Activated naive CD4-positive, alpha-beta T cell treated with anti-CD3 and anti-CD28 coated beads, Interleukin-2, amount 50 U/mL, for 72 hours (primary cell): ENCODE data around the gene GALNT1. TPM values are rescaled to one million over a fixed set of nuclear protein-coding genes. Genes with fewer than 3 reads are reported as not detected.

Experiments
- ATAC-seq, 2 donors: fragments of 150-1000 bp; cut with Tn5 transposase; 2 replicates each; pipeline ENCODE4 v1.10.0; 2021; ENCODE audit warnings: mild to moderate bottlenecking in 2 of 2, moderate library complexity in 2 of 2
- DNase-seq, 2 donors: peaks; one replicate each; pipeline ENCODE4 v3.0.0; 2021 to 2022; ENCODE audit warnings: low spot score in 2 of 2
- H3K27ac Mint-ChIP-seq, 2 donors: one replicate each; pipeline ENCODE4 v1.8.0; 2022; ENCODE audit warnings: mild to moderate bottlenecking in 2 of 2, mixed read lengths in 2 of 2
- H3K36me3 Mint-ChIP-seq, 2 donors: one replicate each; pipeline ENCODE4 v1.8.0; 2022; ENCODE audit warnings: mixed read lengths in 2 of 2
- H3K9me3 Mint-ChIP-seq, 2 donors: one replicate each; pipeline ENCODE4 v1.8.0; 2022; ENCODE audit warnings: mixed read lengths in 2 of 2
- total RNA-seq, 2 donors: library from RNA; stranded (reverse); gene quantifications; one replicate each; pipeline ENCODE4 v1.2.3, GENCODE V29; 2022

The GALNT1 gene
- total RNA-seq, 2 donors from 2014 or later = 16.4 to 47.6 TPM

DNA sequence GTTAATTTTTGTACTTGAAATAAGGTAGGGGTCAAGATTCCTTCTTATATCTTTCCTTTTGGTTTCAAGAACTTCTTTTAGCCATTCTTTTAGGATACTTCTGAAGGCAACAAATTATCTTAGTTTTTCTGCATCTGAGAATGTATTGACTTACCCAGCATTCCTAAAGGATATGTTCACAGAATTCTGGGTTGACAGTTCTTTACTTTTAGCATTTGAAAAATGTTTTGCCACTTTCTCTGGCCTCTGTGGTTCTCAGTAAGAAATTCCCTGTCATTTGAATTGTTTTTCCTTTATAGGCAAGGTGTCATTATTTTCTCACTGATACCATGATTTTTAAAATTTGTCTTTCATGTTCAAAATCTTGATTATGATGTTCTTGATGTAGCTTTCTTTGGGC is 162.4 kb downstream of the GALNT1 start:
- Mint-ChIP-seq H3K9me3 (peaks cover 6 to 12% of the 10 kb centered on the region in 2 donors), H3K27ac (no peak overlapping the region), H3K36me3 (peaks cover 10% of the 10 kb centered on the region in 2 donors)
- no peak for DNase-seq
- no peak for ATAC-seq

DNA sequence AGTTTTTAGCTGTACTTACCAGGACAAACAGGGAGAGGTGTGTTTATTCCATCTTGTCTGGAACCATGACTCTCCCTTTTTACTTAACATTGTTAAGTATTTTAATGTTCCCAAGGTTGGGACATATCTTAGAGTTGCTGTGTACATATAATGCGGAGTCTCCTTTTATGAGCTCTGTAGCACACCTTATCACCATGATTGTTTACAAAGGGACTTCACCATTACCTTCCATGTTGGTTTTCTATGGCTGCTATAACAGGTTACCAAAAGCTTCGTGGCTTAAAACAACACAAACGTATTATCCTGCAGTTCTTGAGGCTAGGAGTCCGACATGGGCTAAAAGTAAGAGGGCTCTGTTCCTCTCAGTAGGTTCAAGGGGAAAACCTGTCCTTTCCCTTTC is 164.3 kb downstream of the GALNT1 start:
- H3K9me3 Mint-ChIP-seq = peaks cover 6 to 12% of the 10 kb centered on the region in 2 donors
- DNase-seq = no peak
- H3K27ac Mint-ChIP-seq = peak overlapping the region in 1 of 2 donors; percentile 44
- peaks cover 10% of the 10 kb centered on the region in 2 donors for H3K36me3 Mint-ChIP-seq
- ATAC-seq = no peak

DNA sequence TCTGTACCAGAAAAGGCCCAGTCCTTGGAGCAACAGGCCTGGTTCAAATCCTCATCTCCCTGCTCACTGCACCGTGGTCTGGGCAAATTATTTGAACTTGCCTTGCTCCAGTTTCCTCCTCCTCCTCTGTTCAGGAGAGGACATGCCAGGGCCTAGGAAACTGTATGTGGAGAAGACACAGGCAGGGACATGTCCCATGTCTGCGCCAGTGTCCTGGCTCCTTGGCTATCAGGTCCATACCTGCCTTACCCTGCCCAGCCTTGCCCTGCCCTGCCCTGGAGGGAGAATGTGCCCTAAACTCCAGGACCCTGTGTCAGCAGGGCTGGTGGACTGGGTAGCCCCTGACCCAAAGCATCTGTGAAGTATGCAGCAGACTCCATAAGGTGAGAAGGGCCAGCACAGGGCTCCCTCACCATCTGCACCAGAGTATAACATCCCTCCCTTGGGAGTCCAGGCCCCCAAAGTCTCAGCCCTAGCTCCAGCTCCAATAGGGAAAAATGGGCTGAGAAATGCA is 165.3 kb downstream of the GALNT1 start:
- Mint-ChIP-seq H3K27ac (no peak overlapping the region), H3K9me3 (peaks cover 6 to 12% of the 10 kb centered on the region in 2 donors), H3K36me3 (peaks cover 10% of the 10 kb centered on the region in 2 donors)
- DNase-seq (no peak), ATAC-seq (no peak)

DNA sequence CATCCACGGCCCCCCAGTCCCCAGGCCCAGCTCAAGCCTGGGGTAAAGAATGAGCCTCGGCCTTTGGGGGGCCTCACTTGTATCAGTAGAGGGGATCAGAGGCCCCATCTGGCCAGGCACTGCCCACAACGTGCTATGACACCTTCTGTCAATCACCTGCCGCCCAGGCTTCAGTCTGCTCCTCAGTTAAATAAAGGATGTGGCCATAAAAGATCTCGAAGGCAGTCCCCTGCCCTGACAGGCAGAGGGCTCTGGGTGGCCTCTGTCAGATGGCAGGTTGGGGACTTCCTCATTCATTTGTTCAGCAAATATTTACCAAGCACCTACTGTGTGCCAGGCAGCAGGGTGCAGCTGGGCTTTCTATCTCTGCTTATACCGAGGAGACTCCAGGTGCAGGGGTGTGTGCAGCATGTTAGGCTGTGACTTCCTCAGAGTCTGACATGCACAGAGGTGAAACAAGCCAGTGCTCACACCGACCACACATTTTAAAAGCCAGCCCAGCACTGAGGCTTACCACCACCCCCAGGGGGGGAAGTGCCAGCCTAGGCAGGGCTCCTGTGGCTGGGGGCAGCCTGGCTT is 166.4 kb downstream of the GALNT1 start:
- Mint-ChIP-seq H3K9me3 (peaks cover 6 to 12% of the 10 kb centered on the region in 2 donors), H3K36me3 (peaks cover 10% of the 10 kb centered on the region in 2 donors), H3K27ac (no peak overlapping the region)
- no peak for ATAC-seq
- no peak for DNase-seq

DNA sequence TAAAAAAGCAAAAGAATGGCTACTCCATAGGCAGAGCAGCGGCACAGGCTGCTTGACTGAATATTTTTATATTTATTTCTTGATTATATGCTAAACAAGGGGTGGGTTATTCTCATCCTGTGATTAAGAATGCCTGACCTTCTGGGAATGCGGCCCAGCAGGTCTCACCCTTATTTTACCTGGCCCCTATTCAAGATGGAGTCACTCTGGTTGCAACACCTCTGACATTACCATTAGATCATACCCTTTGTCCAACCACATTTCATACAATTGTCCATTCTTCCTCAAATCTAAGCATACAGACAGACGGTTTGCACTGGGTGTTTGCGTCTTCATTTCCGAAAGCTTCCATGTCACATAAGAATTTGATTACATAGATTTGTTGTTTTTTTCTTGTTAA is 168.2 kb downstream of the GALNT1 start:
- Mint-ChIP-seq H3K27ac (no peak overlapping the region), H3K9me3 (peaks cover 6 to 12% of the 10 kb centered on the region in 2 donors), H3K36me3 (peaks cover 10% of the 10 kb centered on the region in 2 donors)
- ATAC-seq (no peak), DNase-seq (no peak)

DNA sequence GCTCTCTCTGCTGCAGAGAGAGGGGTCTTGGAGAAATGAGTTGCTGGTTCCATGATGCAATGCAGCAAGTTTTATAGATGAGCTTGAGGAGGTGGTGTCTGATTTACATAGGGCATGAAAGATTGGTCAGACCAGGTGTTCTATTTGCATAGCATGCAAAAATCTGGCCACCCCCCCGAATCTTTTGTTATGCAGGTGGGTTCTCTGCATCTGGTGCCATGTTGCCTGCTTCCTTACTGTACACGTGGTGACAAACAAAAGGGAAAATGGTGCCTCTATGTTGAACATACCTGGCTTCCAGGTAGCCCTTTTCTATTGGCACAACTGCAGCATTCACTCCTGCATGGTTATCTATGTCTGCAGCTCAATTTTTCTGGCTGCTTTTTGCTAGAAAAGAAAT is 169.4 kb downstream of the GALNT1 start:
- Mint-ChIP-seq H3K36me3 (peaks cover 2 to 3% of the 10 kb centered on the region in 2 donors), H3K9me3 (peaks cover 0 to 6% of the 10 kb centered on the region in 2 donors), H3K27ac (no peak overlapping the region)
- DNase-seq = no peak
- no peak for ATAC-seq

DNA sequence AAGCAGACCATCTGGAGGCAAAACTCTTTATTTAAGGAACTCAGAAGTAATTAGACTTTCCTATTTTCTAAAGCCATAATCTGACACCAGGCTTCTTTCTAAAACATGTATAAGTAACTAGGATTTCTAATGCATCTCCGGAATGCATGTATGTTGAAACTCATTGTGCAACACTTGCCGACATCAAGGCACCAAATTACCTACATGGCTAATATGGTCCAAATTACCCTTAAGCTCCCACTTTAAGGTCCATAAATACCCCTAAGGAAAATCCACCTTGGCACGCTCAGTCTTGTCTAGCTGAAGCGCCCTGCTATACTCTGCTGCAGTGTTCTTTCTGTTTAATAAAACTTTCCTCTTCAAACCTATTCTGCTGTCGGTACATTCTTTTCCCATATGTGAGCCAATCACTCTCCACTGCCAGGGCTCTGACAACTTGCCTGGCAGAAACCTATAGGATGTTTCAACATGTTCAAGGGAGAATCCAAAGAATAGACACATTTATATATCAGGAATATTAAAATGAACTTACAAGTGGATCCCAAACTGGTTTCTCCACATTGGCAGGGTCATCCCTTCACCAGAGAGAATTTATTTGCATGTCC is 171.9 kb downstream of the GALNT1 start:
- no peak for ATAC-seq
- no peaks in the 10 kb centered on the region for H3K36me3 Mint-ChIP-seq
- no peaks in the 10 kb centered on the region for H3K9me3 Mint-ChIP-seq
- DNase-seq = no peak
- no peak overlapping the region for H3K27ac Mint-ChIP-seq

DNA sequence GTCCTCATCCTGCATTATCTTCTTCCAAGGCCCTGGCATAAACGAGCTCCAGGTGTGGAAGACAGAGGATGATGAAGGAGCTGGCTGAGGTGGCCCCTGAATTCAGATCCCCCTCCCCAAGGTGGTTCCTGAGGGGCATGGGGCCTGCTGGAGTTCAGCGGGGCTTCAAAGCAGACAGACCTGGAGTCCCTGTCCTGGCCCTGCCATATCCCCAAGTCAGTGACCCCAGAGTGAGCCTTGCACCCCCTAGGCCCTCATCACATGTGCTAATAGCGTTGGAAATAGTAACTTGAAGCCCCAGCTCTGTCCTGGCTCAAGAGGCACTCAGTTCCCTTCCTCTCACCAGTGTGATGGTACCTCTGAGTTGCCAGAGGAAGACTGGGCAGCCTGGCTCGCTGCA is 172.9 kb downstream of the GALNT1 start:
- no peak overlapping the region for H3K27ac Mint-ChIP-seq
- DNase-seq (no peak), ATAC-seq (no peak)
- no peaks in the 10 kb centered on the region for H3K36me3 Mint-ChIP-seq
- H3K9me3 Mint-ChIP-seq = no peaks in the 10 kb centered on the region

DNA sequence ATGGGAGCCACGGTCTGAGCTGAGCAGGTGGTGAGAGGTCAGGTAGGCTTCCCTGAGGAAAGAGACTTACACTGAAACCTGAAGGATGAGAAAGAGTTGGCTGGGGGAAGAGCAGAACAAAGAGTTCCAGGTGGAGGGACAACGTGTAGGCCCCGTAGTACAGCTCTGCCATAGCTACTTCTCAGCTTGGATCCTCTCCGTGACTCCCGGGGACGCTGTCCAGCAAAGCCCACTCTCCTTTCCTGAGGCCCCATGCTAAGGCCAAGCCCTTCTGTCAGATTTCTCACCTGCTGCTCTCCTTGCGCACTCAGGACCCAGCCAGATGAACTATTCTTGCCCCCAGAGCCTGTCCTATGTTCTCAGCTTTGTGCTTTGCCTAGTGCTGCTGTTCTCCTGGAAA is 173.8 kb downstream of the GALNT1 start:
- no peak for ATAC-seq
- Mint-ChIP-seq H3K9me3 (no peaks in the 10 kb centered on the region), H3K27ac (no peak overlapping the region), H3K36me3 (no peaks in the 10 kb centered on the region)
- no peak for DNase-seq

DNA sequence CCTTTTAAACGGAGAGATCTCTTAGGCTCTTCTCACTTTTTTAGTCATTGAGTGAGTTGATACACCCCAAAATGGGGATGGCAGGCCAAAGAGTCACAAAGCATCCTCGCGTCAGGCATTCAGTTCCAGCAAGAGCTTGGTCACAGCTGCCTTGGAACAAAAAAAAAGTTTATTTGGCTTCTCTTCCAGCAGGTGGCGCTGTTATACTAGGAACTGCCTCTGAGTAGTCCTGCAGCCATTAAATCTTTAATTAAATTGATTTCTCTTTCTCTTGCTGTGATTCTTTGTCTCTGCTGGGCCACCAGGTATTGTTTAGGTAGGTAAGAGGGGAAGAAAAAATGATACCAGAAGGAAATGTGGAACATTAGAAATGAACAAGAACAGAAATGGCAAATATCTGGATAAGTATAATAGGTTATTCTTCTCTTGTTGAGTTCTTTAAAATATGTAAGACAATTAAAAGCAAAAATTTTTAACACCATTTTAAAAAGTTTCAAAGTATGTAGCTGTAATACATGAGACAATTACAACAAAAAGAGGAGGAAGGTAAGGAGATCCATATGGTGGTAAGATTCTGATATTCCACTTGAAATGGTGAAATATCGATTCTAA is 175.1 kb downstream of the GALNT1 start:
- H3K27ac Mint-ChIP-seq = no peak overlapping the region
- no peaks in the 10 kb centered on the region for H3K9me3 Mint-ChIP-seq

More for the DNA sequence above, 175.1 kb downstream of the GALNT1 start:
- ATAC-seq = peak; percentile 67 to 71
- H3K36me3 Mint-ChIP-seq = no peaks in the 10 kb centered on the region
- peak in 1 of 2 donors; percentile 71 for DNase-seq

Other genes starting within 250 kb of the GALNT1 start
- gene ZNF24, start 237.3 kb upstream of the GALNT1 start, total RNA-seq = 10 to 100 TPM; 43.9 to 44.6 TPM
- under 1 TPM; 0.18 to 0.86 TPM for gene ZNF396, start 204.4 kb upstream of the GALNT1 start, total RNA-seq
- 10 to 100 TPM; 14.6 to 36.9 TPM for gene INO80C, start 83.8 kb upstream of the GALNT1 start, total RNA-seq